Activated CD8-positive, alpha-beta T cell treated with anti-CD3 and anti-CD28 coated beads for 36 hours (primary cell): ENCODE data around the gene LRRC56. TPM values are rescaled to one million over a fixed set of nuclear protein-coding genes. Genes with fewer than 3 reads are reported as not detected.
A peak's percentile ranks its signal among the peaks of the same experiment; 100 is the strongest.

Source experiments
- ATAC-seq: fragments of 200-7000 bp; cut with Tn5 transposase; one replicate; pipeline ENCODE4 v1.10.0; 2021; ENCODE audit warnings: mild to moderate bottlenecking, moderate library complexity
- CTCF ChIA-PET: fragments of 350-600 bp; sonication (Branson Sonifier 250); formaldehyde crosslinking; loops from one replicate; lab custom pipeline; 2021; ENCODE audit warnings: antibody characterized with exemption; lab: Charles Lee
- POLR2A ChIA-PET: fragments of 350-600 bp; sonication (Branson Sonifier 250); formaldehyde crosslinking; loops from one replicate; lab custom pipeline; 2021; ENCODE audit warnings: antibody characterized with exemption; lab: Charles Lee
- DNase-seq: peaks from one replicate; pipeline ENCODE4 v3.0.0-alpha.2; 2020
- H3K27ac Mint-ChIP-seq: one replicate; pipeline ENCODE4 v1.8.0; 2021; ENCODE audit warnings: mild to moderate bottlenecking, mixed read lengths
- H3K27me3 Mint-ChIP-seq: one replicate; pipeline ENCODE4 v1.8.0; 2021; ENCODE audit warnings: mixed read lengths
- H3K36me3 Mint-ChIP-seq: one replicate; pipeline ENCODE4 v1.8.0; 2021; ENCODE audit warnings: low read depth, mixed read lengths
- H3K4me1 Mint-ChIP-seq: one replicate; pipeline ENCODE4 v1.8.0; 2021; ENCODE audit warnings: low read depth, mixed read lengths
- H3K4me3 Mint-ChIP-seq: one replicate; pipeline ENCODE4 v1.8.0; 2021; ENCODE audit warnings: mild to moderate bottlenecking, moderate library complexity, mixed read lengths
- H3K9me3 Mint-ChIP-seq: one replicate; pipeline ENCODE4 v1.8.0; 2021; ENCODE audit warnings: mixed read lengths
- intact Hi-C: fragments of 100-400 bp; cut with micrococcal nuclease; formaldehyde crosslinking; loops from one replicate; pipeline ENCODE4 v1.10.0; 2022
- total RNA-seq, 2 experiments: library from RNA; stranded (reverse); gene quantifications; one replicate each; pipeline ENCODE4 v1.2.3, GENCODE V29; 2021
- TF ChIP-seq, protein P1 (sequence below): fragments of 200-600 bp; IDR thresholded peaks from one replicate; pipeline ENCODE4 v1.8.0; 2022; ENCODE audit warnings: antibody characterized with exemption, mild to moderate bottlenecking

The LRRC56 gene
- total RNA-seq, 2 experiments from 2014 or later: 0.67 to 0.99 TPM

DNA sequence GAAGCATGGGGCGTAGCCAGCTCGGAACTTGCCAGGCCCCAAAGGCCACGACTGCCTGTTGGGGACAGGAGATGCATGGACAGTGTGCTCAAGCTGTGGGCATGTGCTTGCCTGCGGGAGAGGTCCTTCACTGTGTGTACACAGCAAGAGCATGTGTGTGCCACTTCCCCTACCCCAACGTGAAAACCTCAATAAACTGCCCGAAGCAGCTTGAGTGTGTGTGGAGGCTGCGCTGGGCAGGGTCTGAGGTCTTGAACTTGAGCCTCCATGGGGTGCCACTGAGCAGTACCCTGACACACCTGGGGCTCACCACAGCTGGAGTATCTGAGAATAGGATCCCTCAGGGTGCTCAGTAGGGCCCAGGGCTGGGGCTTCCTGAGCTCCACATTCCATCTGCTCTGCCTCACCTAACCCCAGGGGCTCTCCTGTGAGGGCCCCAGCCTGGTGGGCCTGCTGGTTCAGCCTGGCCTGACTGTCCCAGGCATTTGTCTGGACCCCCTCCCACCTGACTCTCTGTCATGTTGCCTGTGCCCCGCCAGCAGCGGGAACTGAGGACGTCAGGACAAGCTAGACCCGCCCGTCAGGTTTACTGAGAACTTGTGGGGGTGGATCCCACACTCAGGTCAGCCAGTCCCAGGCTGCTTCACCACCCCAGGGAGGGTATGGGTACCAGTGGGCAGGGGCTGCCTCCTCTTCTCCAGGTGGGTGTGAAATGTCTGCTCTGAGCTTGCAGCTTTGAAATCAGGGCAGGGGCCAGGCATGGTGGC, 26.7 kb downstream of the LRRC56 start:
- Mint-ChIP-seq H3K36me3 (peaks cover 23% of the 10 kb centered on the region), H3K9me3 (no peaks in the 10 kb centered on the region), H3K27me3 (no peaks in the 10 kb centered on the region), H3K4me1 (peaks cover 9% of the 10 kb centered on the region), H3K27ac (no peak overlapping the region), H3K4me3 (no peak overlapping the region)
- ChIA-PET POLR2A (interaction anchor here (0.6 to 1.2 kb wide), 3 partner anchors 8 to 52 kb away, joined by 3 read pairs; partner anchors contain the start of gene IRF7), CTCF (interaction anchor here (1.2 to 2.9 kb wide), 3 partner anchors 9 to 165 kb away, joined by 3 to 14 read pairs (median 3); no protein-coding TSS in a partner anchor)
- intact Hi-C loops: no loop called here
- DNase-seq (no peak), ATAC-seq (no peak)
- TF ChIP-seq, protein P1, sequence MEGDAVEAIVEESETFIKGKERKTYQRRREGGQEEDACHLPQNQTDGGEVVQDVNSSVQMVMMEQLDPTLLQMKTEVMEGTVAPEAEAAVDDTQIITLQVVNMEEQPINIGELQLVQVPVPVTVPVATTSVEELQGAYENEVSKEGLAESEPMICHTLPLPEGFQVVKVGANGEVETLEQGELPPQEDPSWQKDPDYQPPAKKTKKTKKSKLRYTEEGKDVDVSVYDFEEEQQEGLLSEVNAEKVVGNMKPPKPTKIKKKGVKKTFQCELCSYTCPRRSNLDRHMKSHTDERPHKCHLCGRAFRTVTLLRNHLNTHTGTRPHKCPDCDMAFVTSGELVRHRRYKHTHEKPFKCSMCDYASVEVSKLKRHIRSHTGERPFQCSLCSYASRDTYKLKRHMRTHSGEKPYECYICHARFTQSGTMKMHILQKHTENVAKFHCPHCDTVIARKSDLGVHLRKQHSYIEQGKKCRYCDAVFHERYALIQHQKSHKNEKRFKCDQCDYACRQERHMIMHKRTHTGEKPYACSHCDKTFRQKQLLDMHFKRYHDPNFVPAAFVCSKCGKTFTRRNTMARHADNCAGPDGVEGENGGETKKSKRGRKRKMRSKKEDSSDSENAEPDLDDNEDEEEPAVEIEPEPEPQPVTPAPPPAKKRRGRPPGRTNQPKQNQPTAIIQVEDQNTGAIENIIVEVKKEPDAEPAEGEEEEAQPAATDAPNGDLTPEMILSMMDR: no peak

DNA sequence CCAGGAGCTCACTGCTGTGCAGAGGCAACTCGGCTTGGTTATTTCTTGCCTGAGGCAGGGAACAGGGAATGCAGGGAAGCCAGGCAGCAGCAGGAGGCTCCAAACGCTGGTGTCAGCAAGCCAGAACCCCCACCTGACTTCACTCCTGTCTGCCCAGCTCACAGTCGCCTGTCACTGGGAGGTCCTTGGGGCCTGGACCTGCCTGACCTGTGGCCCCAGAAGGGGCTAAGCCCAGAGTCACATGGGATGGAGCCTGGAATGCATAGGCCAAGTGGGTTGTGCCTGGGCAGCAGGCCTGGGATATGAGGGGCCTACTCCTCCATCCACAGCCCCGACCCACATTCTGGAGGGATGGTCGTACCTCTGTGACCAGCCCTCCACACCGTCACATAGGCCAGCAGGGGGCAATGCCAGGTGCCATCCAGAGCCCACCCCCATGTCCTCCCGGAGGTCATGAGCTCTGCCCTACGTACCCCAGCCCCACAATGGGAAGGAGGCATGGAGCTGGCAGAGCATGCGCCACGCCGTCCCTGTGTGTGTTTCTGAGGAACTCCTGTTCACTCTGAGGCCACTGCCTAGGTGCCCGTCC, 28.7 kb downstream of the LRRC56 start:
- Mint-ChIP-seq H3K4me1 (peaks cover 4% of the 10 kb centered on the region), H3K27me3 (no peaks in the 10 kb centered on the region), H3K36me3 (peaks cover 23% of the 10 kb centered on the region), H3K4me3 (peak overlapping the region; percentile 88), H3K27ac (no peak overlapping the region), H3K9me3 (no peaks in the 10 kb centered on the region)
- TF ChIP-seq, protein P1: peak; percentile 15
- intact Hi-C loops: no loop called here
- CTCF ChIA-PET: interaction anchor here (1.1 to 2.9 kb wide), 5 partner anchors 11 to 160 kb away, joined by 3 to 14 read pairs (median 5); no protein-coding TSS in a partner anchor
- POLR2A ChIA-PET: interaction anchor here (0.8 to 1.5 kb wide), 3 partner anchors 10 to 72 kb away, joined by 3 to 5 read pairs (median 3); partner anchors contain the start of gene PHRF1
- no peak for DNase-seq
- no peak for ATAC-seq

DNA sequence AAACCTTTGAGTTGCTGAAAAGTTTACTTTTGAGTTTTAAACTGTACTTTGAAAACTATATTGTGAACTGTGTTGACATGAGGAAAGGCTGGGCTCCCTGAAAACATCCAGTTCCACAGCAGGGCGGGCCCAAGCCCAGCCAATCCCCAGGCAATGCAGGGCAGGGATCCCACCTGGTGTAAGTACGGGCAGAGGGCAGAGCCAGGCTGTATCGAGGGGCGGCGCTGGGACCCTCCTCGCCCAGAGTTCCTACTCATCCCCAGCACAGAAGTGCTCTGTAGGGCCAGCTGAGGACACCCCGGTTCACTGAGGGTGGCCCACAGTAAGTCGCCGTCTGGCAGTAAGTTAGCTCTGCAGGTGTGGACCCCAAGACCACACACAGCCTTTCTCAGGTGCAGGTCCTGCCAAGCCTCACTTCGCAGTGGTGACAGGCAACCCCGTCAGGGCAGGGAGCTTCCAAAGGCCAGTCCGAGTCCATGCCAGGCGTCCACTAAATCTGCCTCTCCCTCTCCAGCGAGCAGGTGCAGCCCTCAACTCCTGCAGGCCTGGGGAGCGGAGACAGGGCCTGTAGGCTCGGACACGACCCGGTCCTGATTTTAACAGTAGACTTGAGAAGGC, 29.8 kb downstream of the LRRC56 start:
- peak overlapping the region; percentile 88 for H3K4me3 Mint-ChIP-seq
- no peaks in the 10 kb centered on the region for H3K4me1 Mint-ChIP-seq
- H3K36me3 Mint-ChIP-seq: peaks cover 23% of the 10 kb centered on the region
- CTCF ChIA-PET: interaction anchor here (1.1 to 1.7 kb wide), 2 partner anchors 12 to 158 kb away, joined by 5 to 7 read pairs; no protein-coding TSS in a partner anchor
- H3K9me3 Mint-ChIP-seq: no peaks in the 10 kb centered on the region
- POLR2A ChIA-PET: interaction anchor here (0.9 to 1.5 kb wide), 3 partner anchors 9 to 31 kb away, joined by 3 to 7 read pairs (median 5); partner anchors contain the start of gene PHRF1
- no peaks in the 10 kb centered on the region for H3K27me3 Mint-ChIP-seq
- DNase-seq: no peak
- TF ChIP-seq, protein P1: no peak
- peak overlapping the region; percentile 57 for H3K27ac Mint-ChIP-seq
- ATAC-seq: no peak
- intact Hi-C loops: no loop called here

DNA sequence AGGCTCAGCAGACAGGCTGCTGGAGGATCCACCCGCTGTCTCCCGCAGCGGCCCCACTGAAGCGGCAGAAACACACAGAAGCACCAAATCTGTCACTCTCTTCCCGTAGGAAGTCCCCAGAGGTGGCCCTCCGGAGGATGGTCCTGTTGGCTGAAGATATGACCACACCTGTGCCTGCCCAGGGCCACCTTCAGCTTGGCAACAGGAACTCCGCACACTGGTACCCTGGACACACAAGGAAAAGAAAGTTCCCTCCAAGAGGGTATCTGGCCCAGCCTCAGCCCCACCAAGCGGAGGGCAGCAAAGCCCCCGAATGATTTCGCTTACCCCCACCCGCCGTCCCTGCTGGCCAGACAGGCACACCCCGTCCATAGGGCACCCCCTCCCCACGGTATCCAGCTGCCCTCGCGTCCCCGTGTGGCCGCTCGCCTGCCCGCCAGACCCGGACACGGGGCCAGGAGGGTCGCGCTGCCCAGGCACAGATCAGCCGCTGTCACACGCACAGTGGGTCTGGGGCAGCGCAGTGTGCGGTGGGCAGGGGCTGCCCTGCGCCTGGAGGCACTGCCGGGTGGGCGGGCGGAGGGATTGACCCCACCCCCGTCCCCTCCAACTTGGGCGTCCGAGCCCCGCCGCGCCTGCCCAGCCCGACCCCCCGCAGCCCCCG, 30.4 kb downstream of the LRRC56 start:
- H3K27ac Mint-ChIP-seq: peak overlapping the region; percentile 57
- H3K36me3 Mint-ChIP-seq: peaks cover 23% of the 10 kb centered on the region
- TF ChIP-seq, protein P1: no peak
- ATAC-seq: no peak
- ChIA-PET POLR2A (interaction anchor here (0.5 to 1.5 kb wide), 5 partner anchors 10 to 69 kb away, joined by 3 to 7 read pairs (median 3); partner anchors contain the start of gene HRAS), CTCF (interaction anchor here (1.3 kb wide), 1 partner anchor 13 kb away, joined by 4 read pairs; no protein-coding TSS in a partner anchor)
- no peaks in the 10 kb centered on the region for H3K9me3 Mint-ChIP-seq
- intact Hi-C loops: no loop called here
- peak overlapping the region; percentile 88 for H3K4me3 Mint-ChIP-seq
- no peak for DNase-seq
- no peaks in the 10 kb centered on the region for H3K27me3 Mint-ChIP-seq
- H3K4me1 Mint-ChIP-seq: no peaks in the 10 kb centered on the region
